CD4-positive, CD25-positive, alpha-beta regulatory T cell (primary cell): Measurements from ENCODE around the gene ASTN2. TPM values are rescaled to one million over a fixed set of nuclear protein-coding genes. Genes with fewer than 3 reads are reported as not detected.

ENCODE experiments used
- ATAC-seq, 2 donors: fragments of 150-1000 bp; cut with Tn5 transposase; one replicate each; pipeline ENCODE4 v1.10.0; 2021; ENCODE audit warnings: low read depth in 2 of 2, moderate number of reproducible peaks in 2 of 2, moderate library complexity in 1 of 2
- DNase-seq, 3 donors: peaks; one replicate each; pipeline versions ENCODE4 v3.0.0 to v3.0.0-alpha.2; 2012 to 2022; ENCODE audit warnings: mixed read lengths in 1 of 3
- H3K27ac ChIP-seq: one replicate; pipeline ENCODE4 v1.7.0; 2013; ENCODE audit warnings: mild to moderate bottlenecking, low read length; ENCODE audit not compliant: insufficient read depth, poor library complexity, severe bottlenecking
- H3K27me3 ChIP-seq: one replicate; pipeline ENCODE4 v1.7.0; 2013; ENCODE audit warnings: low read length; ENCODE audit not compliant: control insufficient read depth, insufficient read depth
- H3K36me3 ChIP-seq: one replicate; pipeline ENCODE4 v1.7.0; 2013; ENCODE audit warnings: mild to moderate bottlenecking, low read length, moderate library complexity; ENCODE audit not compliant: control insufficient read depth, insufficient read depth
- H3K4me1 ChIP-seq: 2 replicates; pipeline ENCODE4 v1.7.0; 2013; ENCODE audit warnings: mild to moderate bottlenecking, low read length; ENCODE audit not compliant: insufficient read depth, control insufficient read depth, poor library complexity, severe bottlenecking
- H3K4me3 ChIP-seq: one replicate; pipeline ENCODE4 v1.7.0; 2013; ENCODE audit warnings: low read depth, mild to moderate bottlenecking, low read length, moderate library complexity
- H3K9me3 ChIP-seq, 2 experiments: 1 replicate in 1 of 2; 2 replicates in 1 of 2; pipeline ENCODE4 v1.7.0; 2013; ENCODE audit warnings: low read length in 2 of 2, mild to moderate bottlenecking in 1 of 2, moderate library complexity in 1 of 2; ENCODE audit not compliant: control insufficient read depth in 2 of 2
- H3K27ac Mint-ChIP-seq, 3 donors: one replicate each; pipeline ENCODE4 v1.8.0; 2020 to 2022; ENCODE audit warnings: mild to moderate bottlenecking in 3 of 3, mixed read lengths in 3 of 3, moderate library complexity in 2 of 3
- H3K27me3 Mint-ChIP-seq: one replicate; pipeline ENCODE4 v1.8.0; 2022; ENCODE audit warnings: mild to moderate bottlenecking, mixed read lengths
- H3K36me3 Mint-ChIP-seq: one replicate; pipeline ENCODE4 v1.8.0; 2020; ENCODE audit warnings: mixed read lengths
- H3K4me1 Mint-ChIP-seq, 4 donors: one replicate each; pipeline ENCODE4 v1.8.0; 2020 to 2022; ENCODE audit warnings: mixed read lengths in 4 of 4, mild to moderate bottlenecking in 1 of 4
- H3K4me3 Mint-ChIP-seq, 4 donors: one replicate each; pipeline ENCODE4 v1.8.0; 2020 to 2022; ENCODE audit warnings: mild to moderate bottlenecking in 4 of 4, mixed read lengths in 4 of 4, moderate library complexity in 3 of 4
- H3K9me3 Mint-ChIP-seq, 7 donors: one replicate each; pipeline ENCODE4 v1.8.0; 2020 to 2022; ENCODE audit warnings: mixed read lengths in 7 of 7, mild to moderate bottlenecking in 3 of 7, moderate library complexity in 2 of 7
- polyA plus RNA-seq, 4 donors: library from polyadenylated mRNA; unstranded; fragments of 300-500 nt; fragmentation: Illumina TruSeq; gene quantifications; one replicate each; pipeline ENCODE4 v1.2.3, GENCODE V29; 2021
- total RNA-seq: library from RNA; stranded (reverse); gene quantifications from one replicate; pipeline ENCODE4 v1.2.3, GENCODE V29; 2022

Gene ASTN2
- total and polyA plus RNA-seq, 5 donors from 2014 or later = 5.0 to 9.9 (median 7.4) TPM

DNA sequence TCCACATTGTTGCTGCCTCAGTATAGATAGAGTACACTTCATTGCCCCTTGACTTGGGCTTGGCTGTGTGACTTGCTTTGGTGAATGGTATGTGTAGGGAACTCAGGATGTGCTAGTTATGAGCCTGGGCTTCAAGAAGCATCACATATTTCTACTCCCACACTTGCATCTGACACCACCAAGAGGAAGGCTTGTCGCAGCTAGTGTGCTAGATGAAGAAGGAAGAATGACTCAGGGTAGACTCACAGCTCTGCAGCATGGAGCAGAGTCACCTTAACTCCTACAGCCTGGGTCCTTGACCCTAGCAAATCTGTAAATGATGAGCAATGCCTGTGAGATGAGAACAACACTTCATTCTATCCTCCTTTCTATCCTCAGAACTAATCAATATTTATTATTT, 261.8 kb downstream of the ASTN2 start:
- H3K4me1 ChIP-seq = no peaks in the 10 kb centered on the region
- Mint-ChIP-seq H3K36me3 (no peaks in the 10 kb centered on the region), H3K9me3 (peaks cover 0 to 6% (median 1%) of the 10 kb centered on the region in 7 donors), H3K4me1 (no peaks in the 10 kb centered on the region), H3K27ac (no peak overlapping the region), H3K27me3 (no peaks in the 10 kb centered on the region), H3K4me3 (no peak overlapping the region)
- no peak overlapping the region for H3K27ac ChIP-seq
- H3K36me3 ChIP-seq = no peaks in the 10 kb centered on the region
- ATAC-seq = no peak
- H3K27me3 ChIP-seq = no peaks in the 10 kb centered on the region
- H3K9me3 ChIP-seq = no peaks in the 10 kb centered on the region
- DNase-seq = no peak
- H3K4me3 ChIP-seq = no peak overlapping the region

DNA sequence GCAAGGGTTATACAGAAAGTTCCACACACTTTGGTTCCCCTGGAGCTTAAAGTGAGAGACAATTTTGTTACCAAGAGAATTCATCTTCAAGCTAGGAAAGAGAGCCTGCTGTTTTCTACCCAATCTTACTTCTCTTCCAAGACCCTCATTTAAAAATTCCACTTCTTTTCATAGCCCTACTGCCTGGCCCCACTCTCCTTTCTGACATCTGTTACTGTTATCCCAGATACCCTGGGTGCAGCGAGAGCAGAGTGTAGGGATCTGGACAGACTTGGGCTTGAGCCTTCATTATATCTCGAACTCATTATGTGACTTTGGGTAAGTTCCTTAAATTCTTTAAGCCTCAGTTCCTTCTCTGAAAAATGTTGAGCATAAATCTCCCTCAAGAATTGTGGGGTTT, 263.1 kb downstream of the ASTN2 start:
- no peak overlapping the region for H3K27ac Mint-ChIP-seq
- no peak for DNase-seq
- ATAC-seq = no peak
- no peaks in the 10 kb centered on the region for H3K36me3 Mint-ChIP-seq
- H3K4me1 Mint-ChIP-seq = no peaks in the 10 kb centered on the region
- H3K27me3 Mint-ChIP-seq = no peaks in the 10 kb centered on the region
- Histone ChIP-seq H3K27ac (no peak overlapping the region), H3K27me3 (no peaks in the 10 kb centered on the region), H3K36me3 (no peaks in the 10 kb centered on the region), H3K4me3 (no peak overlapping the region), H3K9me3 (no peaks in the 10 kb centered on the region), H3K4me1 (no peaks in the 10 kb centered on the region)
- peaks cover 0 to 6% (median 1%) of the 10 kb centered on the region in 7 donors for H3K9me3 Mint-ChIP-seq
- H3K4me3 Mint-ChIP-seq = no peak overlapping the region

DNA sequence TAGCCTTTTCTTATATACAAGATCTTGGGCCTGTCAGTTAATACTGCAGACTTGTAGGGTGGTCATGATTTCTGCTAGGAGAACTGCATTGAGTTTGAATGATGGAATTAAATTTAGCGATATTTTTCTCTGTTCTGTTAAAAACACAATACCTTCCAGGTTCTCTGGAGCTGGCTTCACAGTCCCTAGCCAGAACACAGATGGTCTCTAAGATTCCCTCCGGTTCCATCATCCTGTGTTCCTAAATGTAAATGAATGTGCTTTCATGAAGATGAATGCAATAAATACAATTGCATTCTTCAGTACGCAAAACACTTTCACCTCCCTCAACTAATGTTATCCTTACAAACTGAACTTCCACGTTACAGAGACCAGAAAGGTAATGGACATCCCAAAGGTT, 264.9 kb downstream of the ASTN2 start:
- Histone ChIP-seq H3K27ac (no peak overlapping the region), H3K4me1 (no peaks in the 10 kb centered on the region), H3K36me3 (no peaks in the 10 kb centered on the region), H3K9me3 (no peaks in the 10 kb centered on the region), H3K27me3 (no peaks in the 10 kb centered on the region), H3K4me3 (no peak overlapping the region)
- DNase-seq (no peak), ATAC-seq (no peak)
- no peaks in the 10 kb centered on the region for H3K4me1 Mint-ChIP-seq
- H3K27ac Mint-ChIP-seq = no peak overlapping the region
- no peak overlapping the region for H3K4me3 Mint-ChIP-seq
- no peaks in the 10 kb centered on the region for H3K27me3 Mint-ChIP-seq
- no peaks in the 10 kb centered on the region for H3K36me3 Mint-ChIP-seq
- H3K9me3 Mint-ChIP-seq = peaks cover 0 to 6% (median 1%) of the 10 kb centered on the region in 7 donors

DNA sequence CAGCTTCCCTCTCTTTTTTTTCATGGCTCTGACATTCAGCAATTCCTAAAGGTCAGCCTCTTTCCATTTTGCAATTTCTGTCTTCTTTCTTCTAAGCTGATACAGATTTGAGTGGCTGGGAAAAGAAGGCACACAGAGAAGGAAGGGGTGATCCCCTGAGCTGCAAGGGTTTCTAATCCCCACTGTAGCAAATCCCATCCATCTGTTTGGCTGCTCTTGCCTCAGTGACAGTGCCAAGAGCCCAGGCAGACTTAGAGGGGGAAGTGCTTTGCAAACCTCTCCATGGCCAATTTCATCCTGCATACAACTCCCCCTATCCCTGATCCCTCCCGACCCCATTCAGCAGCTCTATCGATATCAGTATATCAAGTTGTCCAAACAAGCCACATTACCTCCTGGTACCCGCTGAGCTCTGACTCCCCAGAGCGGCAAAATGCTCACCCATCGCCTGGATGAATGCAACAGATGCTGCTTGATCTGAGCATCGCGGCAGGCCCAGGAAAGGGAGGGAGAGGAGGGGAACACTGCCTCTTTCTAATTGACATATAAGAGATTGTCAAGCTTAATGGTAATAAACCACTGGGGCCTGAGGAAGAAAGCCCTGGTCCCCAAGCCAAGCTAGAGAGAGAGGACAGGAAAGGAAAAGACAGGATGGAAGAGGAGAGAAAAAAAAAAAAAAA, 268.9 kb downstream of the ASTN2 start:
- Mint-ChIP-seq H3K9me3 (peaks cover 0 to 7% (median 3%) of the 10 kb centered on the region in 7 donors), H3K27me3 (no peaks in the 10 kb centered on the region), H3K4me3 (peak overlapping the region in 1 of 4 donors; percentile 38)

DNA sequence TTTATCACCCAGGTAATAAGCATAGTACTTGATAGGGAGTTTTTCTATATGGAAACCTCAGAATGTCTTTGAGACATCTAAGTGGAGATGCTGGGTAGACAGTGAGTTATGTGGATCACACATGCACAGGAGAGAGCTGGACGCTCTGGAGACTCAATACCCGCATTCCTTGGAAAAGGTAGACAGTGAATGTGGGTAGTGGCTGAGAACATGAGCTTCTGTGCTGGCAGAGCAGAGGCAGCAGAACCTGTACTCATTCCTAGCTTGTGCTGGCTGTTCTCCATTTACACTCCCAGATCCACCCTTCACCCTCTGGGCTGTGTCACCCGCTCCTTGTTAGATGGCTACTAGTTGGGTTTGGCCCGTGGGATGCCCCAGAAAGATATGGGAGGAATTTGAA, 269.8 kb downstream of the ASTN2 start:
- peaks cover 0 to 7% (median 3%) of the 10 kb centered on the region in 7 donors for H3K9me3 Mint-ChIP-seq
- no peak overlapping the region for H3K27ac Mint-ChIP-seq
- Histone ChIP-seq H3K27me3 (no peaks in the 10 kb centered on the region), H3K27ac (no peak overlapping the region), H3K9me3 (no peaks in the 10 kb centered on the region), H3K36me3 (no peaks in the 10 kb centered on the region), H3K4me1 (no peaks in the 10 kb centered on the region), H3K4me3 (no peak overlapping the region)
- H3K36me3 Mint-ChIP-seq = no peaks in the 10 kb centered on the region
- H3K4me3 Mint-ChIP-seq = no peak overlapping the region
- no peak for ATAC-seq
- no peaks in the 10 kb centered on the region for H3K4me1 Mint-ChIP-seq
- peaks cover 4% of the 10 kb centered on the region for H3K27me3 Mint-ChIP-seq
- DNase-seq = no peak

More for the DNA sequence above, 268.9 kb downstream of the ASTN2 start:
- no peaks in the 10 kb centered on the region for H3K4me1 Mint-ChIP-seq
- no peaks in the 10 kb centered on the region for H3K36me3 ChIP-seq
- H3K27me3 ChIP-seq = no peaks in the 10 kb centered on the region
- no peaks in the 10 kb centered on the region for H3K36me3 Mint-ChIP-seq
- peak overlapping the region in 2 of 3 donors; percentile 15 to 63 for H3K27ac Mint-ChIP-seq
- H3K27ac ChIP-seq = no peak overlapping the region
- no peak for DNase-seq
- no peaks in the 10 kb centered on the region for H3K9me3 ChIP-seq
- no peak overlapping the region for H3K4me3 ChIP-seq
- ATAC-seq = no peak
- no peaks in the 10 kb centered on the region for H3K4me1 ChIP-seq

DNA sequence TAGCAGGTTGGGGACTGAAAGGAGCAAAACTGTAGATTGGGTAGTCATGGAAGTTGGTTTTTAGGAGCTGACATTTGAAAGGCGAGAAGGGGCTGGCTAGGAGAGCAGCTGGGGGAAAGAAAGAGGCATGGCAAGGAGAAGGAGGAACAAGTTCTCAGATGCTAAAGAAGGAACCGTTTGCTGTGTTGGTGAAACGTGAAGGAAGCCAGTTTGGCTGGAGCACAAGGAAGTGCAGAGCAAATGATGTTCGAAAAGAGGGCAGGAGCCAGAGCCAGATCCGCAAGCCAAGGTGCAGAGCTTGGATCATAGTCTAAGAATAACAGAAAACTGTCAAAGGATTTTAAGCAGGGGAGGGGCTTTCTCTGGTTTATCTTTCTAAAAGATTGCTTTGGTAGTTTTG, 276.6 kb downstream of the ASTN2 start:
- H3K36me3 Mint-ChIP-seq = no peaks in the 10 kb centered on the region
- DNase-seq (no peak), ATAC-seq (no peak)
- H3K4me1 ChIP-seq = no peaks in the 10 kb centered on the region
- H3K4me3 ChIP-seq = no peak overlapping the region
- H3K27ac ChIP-seq = no peak overlapping the region
- H3K27me3 Mint-ChIP-seq = peaks cover 7% of the 10 kb centered on the region
- no peaks in the 10 kb centered on the region for H3K27me3 ChIP-seq
- no peak overlapping the region for H3K27ac Mint-ChIP-seq
- H3K4me3 Mint-ChIP-seq = no peak overlapping the region
- H3K4me1 Mint-ChIP-seq = no peaks in the 10 kb centered on the region
- peaks cover 0 to 8% (median 3%) of the 10 kb centered on the region in 7 donors for H3K9me3 Mint-ChIP-seq
- no peaks in the 10 kb centered on the region for H3K9me3 ChIP-seq
- no peaks in the 10 kb centered on the region for H3K36me3 ChIP-seq

DNA sequence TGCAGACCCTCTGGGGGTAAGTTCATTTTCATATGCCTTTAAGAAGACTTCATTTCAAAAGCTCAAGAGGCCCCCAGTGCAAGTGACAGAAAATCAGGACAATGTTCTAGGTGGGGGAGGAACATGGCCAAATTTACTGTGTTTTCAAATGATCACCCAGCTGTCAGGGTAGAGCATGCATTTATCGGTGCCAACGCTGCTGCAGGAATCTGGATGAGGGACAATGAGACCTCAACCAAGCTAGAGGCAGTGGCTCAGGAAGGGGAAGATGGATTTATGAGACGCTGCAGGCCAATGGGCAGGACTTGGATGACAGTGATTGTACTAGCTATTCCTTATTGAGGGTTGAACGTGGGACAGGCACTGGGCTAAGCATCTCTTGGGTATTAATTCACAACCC, 278.4 kb downstream of the ASTN2 start:
- no peaks in the 10 kb centered on the region for H3K36me3 ChIP-seq
- no peak overlapping the region for H3K4me3 ChIP-seq
- H3K4me1 Mint-ChIP-seq = no peaks in the 10 kb centered on the region
- H3K9me3 Mint-ChIP-seq = peaks cover 0 to 5% (median 0%) of the 10 kb centered on the region in 7 donors
- ATAC-seq = no peak
- H3K4me3 Mint-ChIP-seq = no peak overlapping the region
- H3K27me3 ChIP-seq = no peaks in the 10 kb centered on the region
- DNase-seq = no peak
- H3K36me3 Mint-ChIP-seq = no peaks in the 10 kb centered on the region
- H3K27ac ChIP-seq = no peak overlapping the region
- H3K27ac Mint-ChIP-seq = no peak overlapping the region
- H3K27me3 Mint-ChIP-seq = peaks cover 7% of the 10 kb centered on the region
- H3K9me3 ChIP-seq = no peaks in the 10 kb centered on the region
- H3K4me1 ChIP-seq = no peaks in the 10 kb centered on the region

DNA sequence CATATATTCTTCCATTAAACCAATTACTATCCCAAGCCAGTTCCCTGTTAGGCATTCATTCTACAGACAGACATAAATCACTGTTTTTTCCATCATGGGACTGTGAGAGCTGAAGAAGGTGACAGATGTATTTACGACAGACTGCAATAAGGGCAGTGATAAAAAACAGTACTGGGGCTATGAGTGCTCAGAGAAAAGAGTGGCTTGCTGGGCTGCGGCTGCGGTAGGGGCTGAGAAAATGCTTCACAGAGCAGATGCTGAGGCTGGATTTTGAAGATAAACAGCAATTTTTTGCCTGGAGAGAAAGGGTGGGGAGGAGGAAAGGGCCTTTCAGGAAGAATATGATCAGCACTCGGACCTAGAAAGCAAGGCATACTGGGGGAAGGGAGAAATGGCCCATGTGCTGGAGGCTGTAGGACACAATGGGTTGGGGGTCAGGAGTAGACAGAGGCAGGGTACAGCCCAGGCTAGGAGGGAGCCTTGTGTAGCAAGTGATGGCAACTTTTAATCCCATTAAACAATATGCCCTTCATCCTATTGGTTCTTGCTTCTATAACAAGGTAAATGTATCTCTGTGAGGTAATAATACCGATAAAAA, 279.3 kb downstream of the ASTN2 start:
- Histone ChIP-seq H3K36me3 (no peaks in the 10 kb centered on the region), H3K9me3 (no peaks in the 10 kb centered on the region), H3K4me3 (no peak overlapping the region), H3K27ac (no peak overlapping the region), H3K27me3 (no peaks in the 10 kb centered on the region), H3K4me1 (no peaks in the 10 kb centered on the region)
- no peak for DNase-seq
- Mint-ChIP-seq H3K27ac (no peak overlapping the region), H3K4me1 (no peaks in the 10 kb centered on the region), H3K27me3 (peaks cover 7% of the 10 kb centered on the region), H3K9me3 (peaks cover 0 to 5% (median 0%) of the 10 kb centered on the region in 7 donors), H3K36me3 (no peaks in the 10 kb centered on the region), H3K4me3 (no peak overlapping the region)
- no peak for ATAC-seq
